Panc1 (cell line): ENCODE data around the gene ASAP2.

Experiments used
- CTCF ChIP-seq: fragments of 450-650 bp; IDR thresholded peaks from 2 replicates; pipeline ENCODE4 v1.5.1; 2017; ENCODE audit warnings: mild to moderate bottlenecking
- TCF7L2 ChIP-seq: IDR thresholded peaks from 2 replicates; pipeline ENCODE4 v1.6.1; 2011; ENCODE audit warnings: mild to moderate bottlenecking, low read depth, low read length, inconsistent platforms

- TF ChIP-seq CTCF (no peak), TCF7L2 (no peak)
Observed at GRCh38 chr2:9288681-9289338, 82.2 kb downstream of the ASAP2 start.
